ENCODE results near the gene DDX39A.
"Not testable (repeated sequence)": the region's sequence is repeated elsewhere in the genome, so short reads cannot be mapped to it uniquely, and the experiment has no call there.

The DDX39A gene

GRCh38 chr19:14460935-14461334, 41.8 kb upstream of the DDX39A start:
- no peak overlapping the region for H3K4me3 ChIP-seq (ENCODE audit: low read depth, low read length)
- TF ChIP-seq CTCF (IDR thresholded peaks at IDR 0.05), result no peak
- no peak overlapping the region for H2AFZ ChIP-seq
- no peak overlapping the region for H3K9ac ChIP-seq
- no peaks in the 10 kb centered on the region for H3K36me3 ChIP-seq (ENCODE audit: control insufficient read depth, insufficient read depth, low read length)
- H3K27me3 ChIP-seq (ENCODE audit: control insufficient read depth, insufficient read depth, low read length), result no peaks in the 10 kb centered on the region
- no peaks in the 10 kb centered on the region for H3K9me3 ChIP-seq (ENCODE audit: control insufficient read depth, low read length)
- H3K4me1 ChIP-seq, result no peaks in the 10 kb centered on the region
- H3K27ac ChIP-seq, result no peak overlapping the region
- H3K4me2 ChIP-seq (ENCODE audit: low read length), result no peak overlapping the region
- H3K79me2 ChIP-seq, result no peaks in the 10 kb centered on the region

DNA sequence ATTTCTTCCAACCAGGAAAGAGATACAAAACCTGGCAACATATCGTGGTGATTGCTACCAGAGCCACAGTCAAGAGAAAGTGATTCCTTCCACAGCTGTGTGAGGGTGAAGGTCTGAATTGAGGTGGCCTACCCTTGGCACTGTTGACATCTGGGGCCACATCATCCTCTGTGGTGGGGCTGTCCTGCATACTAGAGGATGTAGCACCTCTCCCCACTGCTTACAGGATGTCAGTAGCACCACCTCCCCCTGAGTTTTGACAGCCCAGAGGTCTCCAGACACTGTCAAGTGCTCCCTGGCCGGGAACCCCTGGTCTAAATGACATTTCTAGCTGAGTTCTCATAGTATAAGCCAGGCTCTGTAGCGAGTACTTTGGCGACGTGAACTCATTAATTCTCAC, 40.6 kb upstream of the DDX39A start:
- no peak for TF ChIP-seq CTCF (IDR thresholded peaks at IDR 0.05)
- Histone ChIP-seq H3K27me3 (ENCODE audit: control insufficient read depth, insufficient read depth, low read length) (no peaks in the 10 kb centered on the region), H2AFZ (no peak overlapping the region), H3K9ac (no peak overlapping the region), H3K79me2 (no peaks in the 10 kb centered on the region), H3K27ac (no peak overlapping the region), H3K4me3 (ENCODE audit: low read depth, low read length) (no peak overlapping the region), H3K36me3 (ENCODE audit: control insufficient read depth, insufficient read depth, low read length) (no peaks in the 10 kb centered on the region), H3K9me3 (ENCODE audit: control insufficient read depth, low read length) (no peaks in the 10 kb centered on the region), H3K4me2 (ENCODE audit: low read length) (no peak overlapping the region), H3K4me1 (no peaks in the 10 kb centered on the region)

DNA sequence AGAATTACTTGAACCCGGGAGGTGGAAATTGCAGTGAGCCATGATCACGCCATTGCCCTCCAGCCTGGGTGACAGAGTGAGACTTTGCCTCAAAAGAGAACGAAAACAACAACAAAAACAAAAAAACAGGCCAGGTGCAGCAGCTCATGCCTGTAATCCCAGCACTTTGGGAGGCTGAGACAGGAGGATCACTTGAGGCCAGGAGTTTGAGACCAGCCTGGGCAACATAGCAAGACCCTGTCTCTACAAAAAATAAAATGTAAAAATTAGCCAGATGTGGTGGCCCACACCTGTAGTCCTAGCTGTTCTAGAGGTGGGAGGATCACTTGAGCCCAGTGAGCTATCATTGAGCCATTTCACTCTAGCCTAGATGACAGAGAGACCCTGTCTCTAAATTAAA, 33.2 kb upstream of the DDX39A start:
- not testable (repeated sequence) for H3K4me1 ChIP-seq; H3K36me3 ChIP-seq (ENCODE audit: control insufficient read depth, insufficient read depth, low read length); H2AFZ ChIP-seq; H3K4me2 ChIP-seq (ENCODE audit: low read length); H3K9me3 ChIP-seq (ENCODE audit: control insufficient read depth, low read length); H3K27me3 ChIP-seq (ENCODE audit: control insufficient read depth, insufficient read depth, low read length); H3K79me2 ChIP-seq; H3K4me3 ChIP-seq (ENCODE audit: low read depth, low read length); H3K27ac ChIP-seq; H3K9ac ChIP-seq

- Histone ChIP-seq H3K79me2 (peaks cover 4% of the 10 kb centered on the region), H3K4me1 (no peaks in the 10 kb centered on the region), H3K9me3 (ENCODE audit: control insufficient read depth, low read length) (no peaks in the 10 kb centered on the region), H3K4me2 (ENCODE audit: low read length) (no peak overlapping the region), H3K27me3 (ENCODE audit: control insufficient read depth, insufficient read depth, low read length) (no peaks in the 10 kb centered on the region), H3K9ac (no peak overlapping the region), H3K4me3 (ENCODE audit: low read depth, low read length) (no peak overlapping the region), H3K27ac (no peak overlapping the region), H2AFZ (no peak overlapping the region), H3K36me3 (ENCODE audit: control insufficient read depth, insufficient read depth, low read length) (no peaks in the 10 kb centered on the region)
- TF ChIP-seq CTCF (IDR thresholded peaks at IDR 0.05), result no peak
Observed at GRCh38 chr19:14450876-14451275, 31.7 kb upstream of the DDX39A start.

DNA sequence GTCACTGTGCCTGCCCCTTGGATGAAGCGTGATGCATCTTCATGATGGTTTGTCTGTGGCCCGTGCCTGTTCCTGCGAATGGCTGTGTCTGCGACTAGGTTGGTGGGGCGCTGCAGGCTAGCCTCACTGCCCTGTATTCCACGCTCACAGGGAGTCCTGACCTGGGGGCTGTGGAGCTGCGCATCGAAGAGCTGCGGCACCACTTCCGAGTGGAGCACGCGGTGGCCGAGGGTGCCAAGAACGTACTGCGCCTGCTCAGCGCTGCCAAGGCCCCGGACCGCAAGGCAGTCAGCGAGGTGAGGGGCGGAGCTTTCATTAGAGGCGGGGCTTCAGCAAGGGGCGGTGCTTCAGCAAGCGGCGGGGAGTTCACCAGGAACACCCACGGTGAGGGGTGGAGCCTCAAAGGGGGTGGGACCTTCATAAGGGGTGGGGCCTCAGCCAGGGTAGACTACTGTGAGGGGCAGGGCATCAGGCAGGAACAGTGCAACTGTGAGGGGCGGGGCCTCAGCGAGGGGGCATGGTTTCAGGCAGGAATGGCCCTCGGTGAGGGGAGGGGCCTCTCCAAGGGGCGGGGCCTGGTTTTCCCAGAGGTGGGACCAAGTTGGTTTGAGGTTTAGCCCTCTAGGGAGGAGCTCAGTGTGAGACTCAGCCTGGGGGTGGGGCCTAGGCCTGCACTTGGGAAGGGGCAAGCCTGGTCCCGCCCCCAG, 31.2 kb upstream of the DDX39A start:
- no peaks in the 10 kb centered on the region for H3K27me3 ChIP-seq (ENCODE audit: control insufficient read depth, insufficient read depth, low read length)
- no peak overlapping the region for H3K27ac ChIP-seq
- H3K9me3 ChIP-seq (ENCODE audit: control insufficient read depth, low read length), result no peaks in the 10 kb centered on the region
- H3K4me1 ChIP-seq, result no peaks in the 10 kb centered on the region
- H2AFZ ChIP-seq, result no peak overlapping the region
- H3K4me2 ChIP-seq (ENCODE audit: low read length), result no peak overlapping the region
- no peak for TF ChIP-seq CTCF (IDR thresholded peaks at IDR 0.05)
- no peak overlapping the region for H3K4me3 ChIP-seq (ENCODE audit: low read depth, low read length)
- H3K36me3 ChIP-seq (ENCODE audit: control insufficient read depth, insufficient read depth, low read length), result no peaks in the 10 kb centered on the region
- peaks cover 4% of the 10 kb centered on the region for H3K79me2 ChIP-seq
- no peak overlapping the region for H3K9ac ChIP-seq

Data from parathyroid adenoma (tissue), 2 donors.